HTR-8/SVneo (cell line): ENCODE data around the gene ST3GAL6.

Experiments
- DNase-seq: peaks from one replicate; pipeline ENCODE4 v3.0.0; 2011; ENCODE audit warnings: low spot score, mixed read lengths; ENCODE audit not compliant: insufficient read length
- FAIRE-seq: peaks from 2 replicates; lab custom pipeline; 2011; peaks lifted over from hg19 to GRCh38; lab: Jason Lieb, UNC

The ST3GAL6 gene

GRCh38 chr3:98763076-98763475 lies at the start of gene ST3GAL6:
TSS of gene ST3GAL6 (plus strand) at chr3:98763340. CDS start at chr3:98768441, 5,101 bp downstream.
- no peak for DNase-seq
- FAIRE-seq = peak; percentile 84

- FAIRE-seq (no peak), DNase-seq (no peak)
Measured at GRCh38 chr3:98713984-98714383, 49.2 kb upstream of the ST3GAL6 start.

GRCh38 chr3:98717584-98717983 lies 45.6 kb upstream of the ST3GAL6 start:
- FAIRE-seq = no peak

GRCh38 chr3:98718730-98719129 lies 44.4 kb upstream of the ST3GAL6 start:
- DNase-seq = no peak
- no peak for FAIRE-seq

More at GRCh38 chr3:98717584-98717983, 45.6 kb upstream of the ST3GAL6 start:
- DNase-seq = no peak

- no peak for DNase-seq
- no peak for FAIRE-seq
Measured at GRCh38 chr3:98721776-98722175, 41.4 kb upstream of the ST3GAL6 start.

- DNase-seq (no peak), FAIRE-seq (no peak)
Measured at GRCh38 chr3:98722389-98722788, 40.8 kb upstream of the ST3GAL6 start.

GRCh38 chr3:98725352-98725751 lies 37.8 kb upstream of the ST3GAL6 start:
- no peak for DNase-seq
- FAIRE-seq = no peak

GRCh38 chr3:98726084-98726483 lies 37.1 kb upstream of the ST3GAL6 start:
- DNase-seq = no peak
- FAIRE-seq = no peak

- FAIRE-seq = no peak
- DNase-seq = no peak
Measured at GRCh38 chr3:98727638-98728037, 35.5 kb upstream of the ST3GAL6 start.

GRCh38 chr3:98728672-98729071 lies 34.5 kb upstream of the ST3GAL6 start:
- FAIRE-seq (no peak), DNase-seq (no peak)

- DNase-seq (peak; percentile 29), FAIRE-seq (no peak)
Measured at GRCh38 chr3:98730338-98730737, 32.8 kb upstream of the ST3GAL6 start.

- FAIRE-seq = no peak
- no peak for DNase-seq
Measured at GRCh38 chr3:98730886-98731537, 32.1 kb upstream of the ST3GAL6 start.

- FAIRE-seq = no peak
- DNase-seq = no peak
Measured at GRCh38 chr3:98731720-98732285, 31.3 kb upstream of the ST3GAL6 start.

GRCh38 chr3:98732286-98733052 lies 30.7 kb upstream of the ST3GAL6 start:
- FAIRE-seq = no peak
- peak; percentile 37 for DNase-seq

- DNase-seq (peak; percentile 23), FAIRE-seq (no peak)
Measured at GRCh38 chr3:98733053-98733811, 29.9 kb upstream of the ST3GAL6 start.

- no peak for FAIRE-seq
- DNase-seq = peak; percentile 13
Measured at GRCh38 chr3:98733812-98734281, 29.3 kb upstream of the ST3GAL6 start.

GRCh38 chr3:98734306-98734705 lies 28.8 kb upstream of the ST3GAL6 start:
- no peak for FAIRE-seq
- no peak for DNase-seq

- DNase-seq (no peak), FAIRE-seq (no peak)
Measured at GRCh38 chr3:98734735-98735134, 28.4 kb upstream of the ST3GAL6 start.

GRCh38 chr3:98735296-98735695 lies 27.8 kb upstream of the ST3GAL6 start:
- no peak for FAIRE-seq

GRCh38 chr3:98735761-98736269 lies 27.3 kb upstream of the ST3GAL6 start:
- no peak for FAIRE-seq
- DNase-seq = no peak

More at GRCh38 chr3:98735296-98735695, 27.8 kb upstream of the ST3GAL6 start:
- no peak for DNase-seq
